ENCODE results near the gene ABCB1. TPM values are rescaled to one million over a fixed set of nuclear protein-coding genes. Genes with fewer than 3 reads are reported as not detected.

ABCB1 gene
- total RNA-seq, 1 experiment from 2014 or later: 9.8 TPM

DNA sequence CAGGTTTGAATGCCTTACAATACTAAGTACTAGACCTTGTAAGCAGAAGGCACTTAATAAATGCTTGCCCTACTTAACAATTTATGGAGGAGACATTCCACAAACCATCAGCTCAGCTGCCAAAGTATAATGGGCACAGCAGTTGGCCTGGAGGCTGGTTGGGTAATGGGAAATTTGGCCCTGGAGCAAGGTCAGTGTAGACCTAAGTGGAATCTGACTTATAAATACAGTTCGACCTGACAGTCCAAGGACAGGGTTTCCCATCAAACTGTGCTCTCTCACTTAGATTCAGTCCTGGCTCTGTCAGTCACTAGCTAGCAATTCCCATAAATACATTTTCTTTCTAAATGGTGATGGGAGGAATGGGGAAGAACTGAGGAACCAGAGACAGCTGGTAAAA, 62.6 kb downstream of the ABCB1 start:
- in situ Hi-C loops (cut with HindIII; ENCODE audit: low pct_unique_long_range_greater_than_20kb, low sequenced_read_pairs): no loop called here
- DNase-seq (ENCODE audit: low read depth): no peak

DNA sequence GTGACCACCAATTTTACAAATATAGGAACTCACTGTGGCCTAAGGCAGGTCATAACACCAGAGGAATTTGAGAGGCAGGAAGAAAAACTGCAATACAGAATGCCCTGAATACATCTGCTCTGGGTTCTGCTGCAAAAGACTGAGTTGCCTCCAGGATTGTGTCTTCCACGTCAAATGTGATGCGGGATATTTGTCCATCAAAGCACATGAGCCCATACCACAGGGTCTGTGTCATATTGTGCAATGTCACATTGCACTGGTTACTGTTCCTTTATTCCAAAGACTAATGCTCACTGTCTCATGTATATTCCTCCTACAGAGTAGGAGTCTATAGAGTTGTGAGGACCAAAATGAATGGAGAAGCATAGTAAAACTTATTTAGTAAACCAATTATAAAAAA, 66.6 kb downstream of the ABCB1 start:
- no peak for DNase-seq (ENCODE audit: low read depth)
- in situ Hi-C loops (cut with HindIII; ENCODE audit: low pct_unique_long_range_greater_than_20kb, low sequenced_read_pairs): no loop called here

DNA sequence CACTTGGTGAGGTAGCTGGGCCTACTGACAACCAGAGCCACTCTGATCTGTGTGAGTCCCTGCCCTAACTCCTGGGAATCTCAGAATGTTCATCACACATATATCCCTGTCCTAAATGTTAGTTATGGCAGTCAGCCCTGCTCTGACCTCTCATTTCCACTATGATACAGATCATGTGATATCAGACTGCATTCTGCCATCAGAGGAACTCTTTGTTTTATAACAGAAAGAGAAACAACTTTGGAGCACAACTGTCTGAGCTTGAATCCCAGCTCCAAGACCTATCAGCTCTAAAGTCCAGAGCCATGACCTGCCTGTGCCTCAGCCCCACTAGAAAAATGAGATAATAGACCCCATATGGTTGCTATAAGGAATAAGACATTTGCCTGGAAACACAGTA, 70.6 kb downstream of the ABCB1 start:
- no peak for DNase-seq (ENCODE audit: low read depth)
- in situ Hi-C loops (cut with HindIII; ENCODE audit: low pct_unique_long_range_greater_than_20kb, low sequenced_read_pairs): no loop called here

- no peak for DNase-seq (ENCODE audit: low read depth)
- in situ Hi-C loops (cut with HindIII; ENCODE audit: low pct_unique_long_range_greater_than_20kb, low sequenced_read_pairs): no loop called here
Observed at GRCh38 chr7:87528730-87529129, 72.0 kb downstream of the ABCB1 start.

DNA sequence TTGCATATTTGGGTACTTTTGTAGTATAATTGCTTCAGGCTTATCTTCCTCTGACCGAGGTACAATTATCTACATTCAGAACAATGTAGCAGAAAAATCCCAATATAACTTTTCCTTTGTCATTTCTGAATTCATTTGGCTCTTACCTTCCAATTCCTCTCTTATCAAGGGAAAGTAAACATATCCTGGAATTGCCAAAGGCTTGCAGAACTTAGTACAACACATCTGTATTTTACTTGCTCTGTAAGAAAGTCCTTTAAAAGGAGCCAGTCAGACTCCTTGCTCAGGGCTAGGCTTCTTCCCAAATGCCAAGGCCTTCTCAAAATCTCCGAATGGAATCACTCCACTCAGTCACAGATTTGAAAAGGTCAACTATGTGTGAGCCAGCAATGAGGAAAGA, 81.9 kb downstream of the ABCB1 start:
- in situ Hi-C loops (cut with HindIII; ENCODE audit: low pct_unique_long_range_greater_than_20kb, low sequenced_read_pairs): no loop called here
- DNase-seq (ENCODE audit: low read depth): no peak

DNA sequence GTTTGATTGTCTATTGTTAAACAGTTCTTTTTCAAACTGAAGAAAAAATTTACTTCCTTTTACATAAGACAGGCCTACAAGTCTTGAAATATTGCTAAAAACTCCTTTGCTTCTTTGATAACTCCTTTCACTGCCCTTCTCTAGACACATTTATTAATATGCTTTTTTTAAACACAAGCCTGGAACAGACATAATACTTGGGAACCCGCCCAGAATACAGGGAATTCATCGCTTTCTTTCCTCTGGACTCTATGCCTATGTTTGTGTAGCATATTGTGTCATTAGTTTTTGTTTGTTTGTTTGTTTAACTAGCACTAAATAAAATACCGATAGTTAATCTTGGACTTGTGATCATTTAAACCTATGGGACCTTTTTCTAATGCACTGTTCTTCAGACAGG, 82.8 kb downstream of the ABCB1 start:
- in situ Hi-C loops (cut with HindIII; ENCODE audit: low pct_unique_long_range_greater_than_20kb, low sequenced_read_pairs): no loop called here

GRCh38 chr7:87517136-87517815, 83.4 kb downstream of the ABCB1 start:
- in situ Hi-C loops (cut with HindIII; ENCODE audit: low pct_unique_long_range_greater_than_20kb, low sequenced_read_pairs): no loop called here
- no peak for DNase-seq (ENCODE audit: low read depth)

More for the DNA sequence above, 82.8 kb downstream of the ABCB1 start:
- DNase-seq (ENCODE audit: low read depth): no peak

GRCh38 chr7:87513735-87514335, 86.8 kb downstream of the ABCB1 start:
- DNase-seq (ENCODE audit: low read depth): no peak
- in situ Hi-C loops (cut with HindIII; ENCODE audit: low pct_unique_long_range_greater_than_20kb, low sequenced_read_pairs): no loop called here

DNA sequence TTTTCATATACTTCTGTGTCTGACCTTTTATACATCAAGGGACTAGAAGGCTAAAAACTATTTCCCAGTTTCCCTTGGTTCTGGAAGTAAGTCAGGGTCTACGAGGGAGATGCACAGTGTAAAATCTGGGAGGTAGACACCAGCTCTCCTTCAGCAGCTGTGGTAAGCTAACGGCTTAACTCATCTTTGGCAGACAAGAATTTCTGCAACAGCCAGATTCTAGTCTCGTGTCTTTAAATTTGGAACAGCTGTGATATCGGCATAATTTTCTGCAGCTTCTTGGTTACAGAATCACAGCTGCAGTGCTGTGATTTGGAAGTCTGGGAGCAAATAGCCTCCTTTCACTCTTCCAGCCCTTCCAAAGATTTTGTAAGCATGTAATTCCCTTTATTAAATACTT, 87.8 kb downstream of the ABCB1 start:
- in situ Hi-C loops (cut with HindIII; ENCODE audit: low pct_unique_long_range_greater_than_20kb, low sequenced_read_pairs): no loop called here
- no peak for DNase-seq (ENCODE audit: low read depth)

GRCh38 chr7:87511510-87511909, 89.2 kb downstream of the ABCB1 start:
- no peak for DNase-seq (ENCODE audit: low read depth)
- in situ Hi-C loops (cut with HindIII; ENCODE audit: low pct_unique_long_range_greater_than_20kb, low sequenced_read_pairs): no loop called here

DNA sequence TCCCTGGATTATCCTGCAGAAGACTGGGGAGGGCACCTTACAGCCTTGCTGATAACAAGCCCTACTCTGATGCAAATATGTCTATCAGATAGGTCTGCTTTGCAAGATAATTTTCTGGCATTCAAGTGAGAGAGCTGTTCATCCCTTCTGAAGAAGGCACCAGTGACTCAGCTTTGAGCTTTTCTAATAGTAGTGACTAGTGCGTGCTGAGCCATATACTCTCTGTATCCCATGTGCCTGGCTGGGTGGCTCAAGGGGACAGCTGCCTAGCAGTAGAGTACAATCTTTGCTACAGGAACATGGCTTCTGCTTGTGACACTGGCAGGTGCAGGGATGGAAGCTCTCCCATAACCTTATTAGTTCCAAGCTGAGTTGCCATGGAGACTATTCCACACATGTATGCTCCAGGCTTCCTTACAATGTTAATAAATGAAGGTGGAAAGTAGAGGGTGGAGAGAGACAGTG, 90.2 kb downstream of the ABCB1 start:
- no peak for DNase-seq (ENCODE audit: low read depth)
- in situ Hi-C loops (cut with HindIII; ENCODE audit: low pct_unique_long_range_greater_than_20kb, low sequenced_read_pairs): no loop called here

DNA sequence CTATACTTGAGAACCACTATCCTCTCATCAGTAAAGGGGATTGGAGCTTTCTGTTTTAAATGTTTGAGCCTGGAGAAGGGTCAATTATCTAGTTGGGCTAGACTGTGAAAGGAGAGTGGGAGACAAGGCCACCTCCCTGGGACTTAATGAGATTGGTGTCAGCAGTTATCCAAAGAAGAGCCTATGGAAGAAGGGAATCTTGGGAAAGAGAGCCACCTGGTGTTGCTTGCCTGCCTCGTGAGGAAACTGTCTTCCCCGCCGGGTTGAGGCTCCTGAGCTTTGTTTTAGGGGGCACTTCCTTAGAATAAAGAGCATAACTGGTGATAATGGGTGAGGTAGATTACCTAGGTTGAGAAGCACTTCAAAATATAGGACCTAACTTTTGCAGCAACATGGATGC, 93.2 kb downstream of the ABCB1 start:
- DNase-seq (ENCODE audit: low read depth): no peak
- in situ Hi-C loops (cut with HindIII; ENCODE audit: low pct_unique_long_range_greater_than_20kb, low sequenced_read_pairs): no loop called here

DNA sequence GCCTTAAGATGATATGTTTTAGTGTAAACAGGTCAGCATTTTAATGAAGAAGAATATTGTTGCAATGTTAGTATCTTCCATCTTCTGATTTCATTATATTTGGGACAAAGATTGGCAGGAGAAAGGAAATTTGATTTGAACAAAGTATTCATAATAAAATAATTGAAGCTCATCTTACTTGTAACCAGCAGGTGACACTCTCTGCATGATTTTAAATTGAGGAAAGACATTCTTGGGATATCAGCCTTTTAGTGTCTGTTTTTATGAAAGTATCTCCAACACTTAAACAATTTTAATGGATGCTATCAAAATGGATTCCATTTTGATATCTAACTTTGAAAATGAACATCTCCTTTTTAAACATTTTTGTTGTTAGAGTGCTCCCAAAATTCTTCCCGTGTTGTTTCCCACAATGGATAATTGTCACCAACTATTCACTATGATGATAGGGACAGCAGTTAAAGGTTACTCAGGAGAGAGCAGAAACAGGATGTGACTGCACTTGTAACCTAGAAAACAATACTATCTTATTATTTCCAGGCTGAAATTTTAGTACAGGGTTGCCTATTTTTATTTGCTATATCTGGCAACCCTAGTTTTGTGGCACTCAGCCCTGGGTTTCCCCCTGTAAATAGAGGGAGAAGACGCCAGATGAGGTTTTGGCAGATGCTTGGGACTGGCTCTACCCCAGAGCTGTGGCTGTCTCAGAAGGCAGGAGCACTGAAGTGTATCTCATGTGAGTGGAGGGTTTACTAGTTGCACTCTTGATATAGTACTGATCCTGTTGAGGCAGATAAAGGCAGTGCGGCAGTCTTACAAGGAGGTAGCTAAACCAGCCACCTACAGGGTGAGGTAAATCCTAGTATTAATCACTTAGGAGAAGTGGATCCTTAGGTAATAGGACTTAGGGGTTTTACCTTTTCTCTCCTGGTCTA, 94.2 kb downstream of the ABCB1 start:
- in situ Hi-C loops (cut with HindIII; ENCODE audit: low pct_unique_long_range_greater_than_20kb, low sequenced_read_pairs): no loop called here
- DNase-seq (ENCODE audit: low read depth): no peak

GRCh38 chr7:87505557-87506245, 95.0 kb downstream of the ABCB1 start:
- in situ Hi-C loops (cut with HindIII; ENCODE audit: low pct_unique_long_range_greater_than_20kb, low sequenced_read_pairs): no loop called here
- no peak for DNase-seq (ENCODE audit: low read depth)

DNA sequence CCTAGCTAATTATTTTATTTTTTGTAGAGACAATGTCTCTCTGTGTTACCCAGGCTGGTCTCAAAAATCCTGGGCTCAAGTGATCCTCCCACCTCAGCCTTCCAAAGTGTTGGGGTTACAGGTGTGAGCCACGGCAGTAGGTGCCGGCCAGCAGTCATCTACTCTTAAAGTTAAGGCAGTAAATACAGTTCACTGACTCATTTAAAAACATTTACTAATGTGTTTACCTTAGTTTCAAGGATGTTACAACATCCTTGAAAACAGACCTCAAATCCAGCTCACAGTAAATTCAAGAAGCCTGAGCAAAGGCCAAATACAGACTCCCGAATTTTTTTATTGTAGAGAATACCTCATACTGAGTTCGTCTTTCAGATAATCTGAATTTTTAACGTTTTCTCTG, 95.6 kb downstream of the ABCB1 start:
- no peak for DNase-seq (ENCODE audit: low read depth)
- in situ Hi-C loops (cut with HindIII; ENCODE audit: low pct_unique_long_range_greater_than_20kb, low sequenced_read_pairs): no loop called here

- in situ Hi-C loops (cut with HindIII; ENCODE audit: low pct_unique_long_range_greater_than_20kb, low sequenced_read_pairs): no loop called here
- DNase-seq (ENCODE audit: low read depth): no peak
Observed at GRCh38 chr7:87499494-87499893, 101.2 kb downstream of the ABCB1 start.

GRCh38 chr7:87498893-87499292, 101.8 kb downstream of the ABCB1 start:
- in situ Hi-C loops (cut with HindIII; ENCODE audit: low pct_unique_long_range_greater_than_20kb, low sequenced_read_pairs): no loop called here
- no peak for DNase-seq (ENCODE audit: low read depth)

GRCh38 chr7:87497482-87497881, 103.2 kb downstream of the ABCB1 start:
- in situ Hi-C loops (cut with HindIII; ENCODE audit: low pct_unique_long_range_greater_than_20kb, low sequenced_read_pairs): no loop called here
- DNase-seq (ENCODE audit: low read depth): no peak

- no peak for DNase-seq (ENCODE audit: low read depth)
- in situ Hi-C loops (cut with HindIII; ENCODE audit: low pct_unique_long_range_greater_than_20kb, low sequenced_read_pairs): no loop called here
Observed at GRCh38 chr7:87495366-87495765, 105.3 kb downstream of the ABCB1 start.
